ENCODE measurements around the gene ENTPD3.
"Not testable (repeated sequence)": the region's sequence is repeated elsewhere in the genome, so short reads cannot be mapped to it uniquely, and the experiment has no call there.

The ENTPD3 gene

DNA sequence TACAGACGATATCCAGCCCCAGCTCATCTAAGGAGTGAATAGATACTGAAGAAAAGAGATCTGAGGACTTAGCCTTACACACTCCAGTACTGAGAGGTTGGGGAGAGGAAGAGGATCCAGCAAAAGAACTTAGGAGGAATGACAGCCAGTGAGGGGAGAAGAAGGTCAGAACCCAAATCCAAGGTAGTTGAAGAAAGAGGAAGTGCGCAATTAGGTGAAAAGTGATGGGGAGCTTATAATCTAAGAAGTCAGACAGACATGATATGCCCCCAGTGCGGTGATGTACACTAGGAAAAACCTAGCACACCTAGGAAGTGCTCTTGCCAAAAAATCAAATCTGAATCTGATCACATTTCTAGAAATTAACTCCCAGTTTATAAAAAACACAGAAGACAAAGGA, 20.6 kb downstream of the ENTPD3 start:
- no peak for DNase-seq

DNA sequence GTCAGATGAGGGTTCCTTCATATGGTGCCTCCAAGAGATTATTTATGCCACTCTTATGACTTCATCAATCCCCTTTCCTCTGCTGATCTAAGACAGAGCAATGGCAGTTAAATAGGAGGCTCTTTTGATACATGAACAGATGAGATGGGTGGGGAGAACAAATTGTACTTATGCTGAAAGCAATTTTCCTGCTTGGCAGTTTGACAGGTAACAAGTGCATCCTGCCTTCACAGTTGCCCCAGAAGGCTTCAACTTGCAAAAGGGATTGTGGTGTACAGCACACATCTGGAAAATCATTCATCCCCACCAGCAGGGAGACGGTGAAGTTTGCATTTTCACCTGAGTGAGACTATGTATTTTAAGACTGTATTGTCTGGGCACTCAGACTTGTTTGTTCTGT, 27.3 kb downstream of the ENTPD3 start:
- DNase-seq = no peak

GRCh38 chr3:40417845-40418543, 31.0 kb downstream of the ENTPD3 start:
- no peak for DNase-seq

GRCh38 chr3:40422861-40423260, 35.9 kb downstream of the ENTPD3 start:
- DNase-seq = no peak

GRCh38 chr3:40427045-40427669, 40.2 kb downstream of the ENTPD3 start:
- DNase-seq = no peak

DNA sequence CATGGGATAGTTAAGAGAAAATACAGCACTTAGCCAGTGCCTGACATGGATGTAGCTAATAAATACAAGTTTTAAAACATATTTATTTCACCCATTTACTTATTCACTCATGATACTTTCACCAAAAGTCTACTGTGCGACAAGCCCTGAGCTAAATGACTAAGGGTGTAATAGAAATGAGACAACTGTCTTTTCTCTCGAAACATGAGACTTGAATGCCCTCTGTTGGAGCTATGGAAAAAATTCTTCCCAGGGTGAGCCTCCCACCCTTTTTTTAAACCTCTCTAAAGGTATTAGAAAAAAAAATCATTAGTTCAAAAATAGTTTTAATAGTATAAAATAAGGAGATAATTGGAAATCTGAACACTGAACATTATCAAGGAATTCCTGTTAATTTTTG, 45.8 kb downstream of the ENTPD3 start:
- no peak for DNase-seq

DNA sequence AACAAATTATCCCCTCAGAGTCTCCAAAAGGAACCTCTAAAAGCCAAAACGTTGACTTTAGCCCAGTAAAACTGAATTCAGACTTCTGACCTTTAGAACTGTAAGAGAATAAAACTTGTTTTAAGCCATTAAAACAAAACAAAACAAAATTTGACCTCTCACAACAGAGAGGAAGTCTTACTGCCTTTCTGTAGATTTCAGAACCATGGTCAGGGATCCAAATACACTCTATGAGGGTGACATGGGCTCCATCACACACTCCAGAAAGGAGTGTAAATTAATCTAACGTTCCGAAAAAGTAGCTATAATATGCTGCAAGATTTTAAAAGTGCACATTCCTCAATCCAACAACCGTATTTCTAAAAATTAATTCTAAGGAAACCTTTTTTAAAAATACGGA, 50.9 kb downstream of the ENTPD3 start:
- DNase-seq = no peak

GRCh38 chr3:40445062-40445461, 58.1 kb downstream of the ENTPD3 start:
- no peak for DNase-seq

DNA sequence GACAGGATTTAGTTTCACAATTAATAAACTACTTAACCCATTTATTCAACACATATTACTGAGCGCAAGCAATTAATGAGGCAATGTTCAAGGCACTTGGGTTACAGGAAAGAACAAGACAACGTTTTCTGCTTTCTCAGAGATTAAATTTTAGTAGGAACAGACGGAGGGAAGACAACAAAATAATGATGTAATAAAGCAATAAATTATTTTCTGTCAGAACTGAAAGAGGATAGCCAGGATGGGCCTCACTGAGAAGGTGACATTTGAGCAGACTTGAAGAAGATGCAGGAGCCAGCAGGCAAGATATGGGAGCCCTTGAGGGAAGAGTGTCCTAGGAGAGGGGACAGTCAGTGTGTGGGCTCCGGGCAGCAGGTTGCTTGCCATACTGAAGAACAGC, 58.9 kb downstream of the ENTPD3 start:
- no peak for DNase-seq

GRCh38 chr3:40450438-40450837, 63.5 kb downstream of the ENTPD3 start:
- no peak for DNase-seq

DNA sequence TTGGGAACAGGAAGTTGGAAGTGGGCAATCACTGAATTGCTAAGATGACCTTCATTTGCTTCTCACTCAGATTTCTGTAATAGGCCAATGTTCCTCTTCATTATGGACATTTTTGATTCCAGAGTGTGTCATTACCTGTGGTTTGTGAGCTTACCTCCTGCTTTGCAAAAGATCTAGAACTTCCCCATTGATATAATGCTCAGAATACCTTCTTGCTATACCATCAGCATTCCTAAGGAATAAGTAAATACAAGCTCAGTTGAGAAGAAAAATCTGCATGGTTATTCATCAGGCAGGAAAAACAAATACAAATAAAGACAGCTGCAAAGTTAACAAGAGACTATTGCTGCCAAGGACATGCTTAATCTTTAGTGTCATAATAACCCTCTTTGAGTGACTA, 64.6 kb downstream of the ENTPD3 start:
- no peak for DNase-seq

GRCh38 chr3:40452057-40452456, 65.1 kb downstream of the ENTPD3 start:
- DNase-seq = no peak

- DNase-seq = no peak
Observed at GRCh38 chr3:40452562-40452875, 65.5 kb downstream of the ENTPD3 start.

DNA sequence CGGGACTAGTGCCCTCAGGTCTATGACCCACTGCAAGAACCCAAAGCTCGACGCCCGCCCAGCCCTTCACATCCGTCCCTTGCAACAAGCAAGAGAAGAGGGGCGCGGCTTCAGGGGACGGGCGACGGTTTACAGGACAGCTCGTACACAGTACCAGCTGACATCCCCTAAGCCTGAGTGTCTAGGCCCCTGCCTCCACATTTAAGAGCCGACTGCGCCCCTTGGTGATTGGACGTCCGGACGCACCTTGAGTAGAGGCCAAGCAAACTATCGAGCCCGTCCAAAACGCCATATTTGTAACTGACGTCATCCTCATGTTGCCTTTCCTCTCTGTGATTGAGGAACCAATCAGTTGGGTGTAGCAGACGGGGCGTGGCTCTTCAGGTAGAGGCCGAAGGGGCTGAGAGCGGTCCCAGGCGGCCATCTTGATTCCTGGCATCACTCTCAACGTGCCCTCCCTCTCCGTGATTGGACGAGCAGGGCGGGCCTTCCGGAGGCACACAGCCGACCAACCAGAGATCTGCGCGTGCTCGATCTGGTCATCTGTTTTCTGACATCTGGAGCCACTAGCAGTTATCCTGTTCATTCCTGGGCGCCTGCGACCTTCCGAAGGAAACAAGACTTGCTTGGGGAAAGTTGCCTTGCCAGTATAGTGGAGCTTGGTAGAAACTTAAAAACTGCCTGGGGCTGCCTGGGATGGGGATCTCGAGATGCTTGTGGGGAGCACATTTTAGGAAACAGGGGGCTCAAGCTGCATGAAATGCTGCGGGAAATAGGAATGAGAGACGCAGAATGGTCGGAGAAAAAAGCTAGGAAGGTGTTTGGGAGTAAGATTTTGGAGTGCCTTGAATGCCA, 66.1 kb downstream of the ENTPD3 start:
- peak; percentile 97 for DNase-seq

DNA sequence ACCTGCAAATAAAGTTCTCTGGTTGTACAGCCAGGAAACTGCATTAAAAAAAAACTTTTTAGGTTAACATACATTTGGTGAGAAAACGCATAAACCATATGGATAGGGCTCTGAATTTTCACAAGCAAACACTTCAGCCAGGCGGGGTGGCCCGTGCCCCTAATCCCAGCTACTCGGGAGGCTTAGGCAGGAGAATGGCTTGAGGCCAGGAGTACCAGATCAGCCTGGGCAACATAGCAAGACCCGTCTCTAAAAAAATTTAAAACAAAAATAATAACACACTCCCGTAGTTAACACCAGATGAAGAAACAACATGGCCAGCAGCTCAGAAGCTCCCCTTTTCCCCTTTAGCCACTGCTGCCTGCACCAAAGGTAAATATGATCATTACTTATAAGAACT, 66.9 kb downstream of the ENTPD3 start:
- no peak for DNase-seq

DNA sequence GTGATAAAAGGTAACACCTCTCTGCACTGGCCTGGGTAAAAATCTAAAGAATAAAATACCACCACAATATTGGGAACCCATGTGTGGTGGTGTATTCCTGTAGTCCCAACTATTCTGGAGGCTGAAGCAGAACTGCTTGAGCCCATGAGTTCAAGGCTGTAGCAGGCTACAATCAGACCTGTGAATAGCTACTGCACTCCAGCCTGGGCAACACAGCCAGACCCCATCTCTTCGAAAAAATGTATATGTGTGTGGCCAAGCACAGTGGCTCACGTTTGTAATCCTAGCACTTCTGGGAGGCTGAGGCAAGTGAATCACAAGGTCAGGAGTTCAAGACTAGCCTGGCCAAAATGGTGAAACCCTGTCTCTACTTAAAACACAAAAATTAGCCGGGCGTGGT, 68.3 kb downstream of the ENTPD3 start:
- no peak for DNase-seq

- peak; percentile 18 for DNase-seq
Observed at GRCh38 chr3:40456279-40456939, 69.4 kb downstream of the ENTPD3 start.

GRCh38 chr3:40456940-40457823, 70.2 kb downstream of the ENTPD3 start, which contains the start of gene RPL14:
Gene RPL14 (plus strand): TSS chr3:40457339. CDS start chr3:40457472, 133 bp downstream.
- DNase-seq = peak; percentile 97

DNA sequence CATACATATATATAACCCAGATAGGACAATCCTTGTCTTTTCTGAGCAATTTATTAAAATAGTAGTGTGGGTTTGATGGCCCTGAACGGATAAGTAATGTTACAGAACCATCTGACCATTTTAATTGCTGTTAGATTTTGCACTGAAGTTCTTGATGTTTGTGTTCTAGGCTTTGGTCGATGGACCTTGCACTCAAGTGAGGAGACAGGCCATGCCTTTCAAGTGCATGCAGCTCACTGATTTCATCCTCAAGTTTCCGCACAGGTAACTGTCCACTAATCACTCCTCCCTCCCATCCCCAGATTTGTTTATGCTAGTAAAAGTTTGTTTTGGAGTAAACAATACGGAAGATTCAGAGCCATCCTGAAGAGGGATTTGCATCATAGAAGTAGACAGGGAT, 71.5 kb downstream of the ENTPD3 start:
- DNase-seq = no peak

GRCh38 chr3:40460481-40460880, 73.5 kb downstream of the ENTPD3 start:
- DNase-seq = peak; percentile 47

- DNase-seq = no peak
Observed at GRCh38 chr3:40461161-40461560, 74.2 kb downstream of the ENTPD3 start.

- not testable (repeated sequence) for DNase-seq
Observed at GRCh38 chr3:40462838-40463237, 75.9 kb downstream of the ENTPD3 start.

All from activated CD4-positive, alpha-beta T cell treated with anti-CD3 and anti-CD28 coated beads for 48 hours (primary cell).